DND-41 (cell line): Measurements from ENCODE around the gene RAVER2.

Experiments
- ATAC-seq: fragments of 200-7000 bp; cut with Tn5 transposase; 3 replicates; pipeline ENCODE4 v1.9.1; 2021; ENCODE audit warnings: low read depth; ENCODE audit not compliant: insufficient read depth
- DNase-seq: peaks from one replicate; pipeline ENCODE4 v3.0.0-alpha.2; 2020
- H2AFZ ChIP-seq: 2 replicates; pipeline ENCODE4 v1.6.0; 2012; ENCODE audit warnings: low read depth, low read length
- H3K27ac ChIP-seq: 2 replicates; pipeline ENCODE4 v1.5.1; 2012; ENCODE audit warnings: low read length, inconsistent platforms
- H3K27me3 ChIP-seq: fragments of 200-600 bp; sonication (generic); 2 replicates; pipeline ENCODE4 v1.6.0; 2012; ENCODE audit warnings: low read length, mild to moderate bottlenecking, inconsistent platforms; ENCODE audit not compliant: insufficient read depth, poor library complexity
- H3K36me3 ChIP-seq: 2 replicates; pipeline ENCODE4 v1.5.1; 2012; ENCODE audit warnings: low read length, inconsistent platforms; ENCODE audit not compliant: insufficient read depth
- H3K4me1 ChIP-seq: 2 replicates; pipeline ENCODE4 v1.5.1; 2012; ENCODE audit warnings: mild to moderate bottlenecking, low read length; ENCODE audit not compliant: insufficient read depth
- H3K4me2 ChIP-seq: 2 replicates; pipeline ENCODE4 v1.6.0; 2012; ENCODE audit warnings: mild to moderate bottlenecking, moderate library complexity, low read length, inconsistent platforms; ENCODE audit not compliant: insufficient read depth
- H3K4me3 ChIP-seq, 2 experiments: fragments of 200-600 bp in 1 of 2; shearing (Covaris generic) in 1 of 2; 2 replicates each; pipeline ENCODE4 v1.5.1; 2012 to 2016; ENCODE audit warnings: inconsistent platforms in 2 of 2, low read length in 2 of 2, mild to moderate bottlenecking in 2 of 2, low read depth in 1 of 2, moderate library complexity in 1 of 2
- H3K79me2 ChIP-seq: 2 replicates; pipeline ENCODE4 v1.6.0; 2012; ENCODE audit warnings: low read length, inconsistent platforms; ENCODE audit not compliant: insufficient read depth
- H3K9ac ChIP-seq: 2 replicates; pipeline ENCODE4 v1.6.0; 2012; ENCODE audit warnings: low read depth, mild to moderate bottlenecking, inconsistent platforms, low read length, moderate library complexity
- H3K9me3 ChIP-seq: 2 replicates; pipeline ENCODE4 v1.5.1; 2012; ENCODE audit warnings: low read length, moderate library complexity, mild to moderate bottlenecking, inconsistent platforms; ENCODE audit not compliant: insufficient read depth, severe bottlenecking
- H4K20me1 ChIP-seq: 2 replicates; pipeline ENCODE4 v1.6.0; 2012; ENCODE audit warnings: low read length; ENCODE audit not compliant: insufficient read depth
- CTCF ChIP-seq: IDR thresholded peaks from 2 replicates; pipeline ENCODE4 v1.5.1; 2012; ENCODE audit warnings: borderline replicate concordance, low read length, moderate library complexity, mild to moderate bottlenecking; ENCODE audit not compliant: poor library complexity, severe bottlenecking; ENCODE audit errors: extremely low read depth
- EZH2 ChIP-seq: IDR thresholded peaks from 3 replicates; pipeline ENCODE4 v1.6.1; 2012; ENCODE audit warnings: borderline replicate concordance, low read depth, mild to moderate bottlenecking, moderate library complexity, low read length, inconsistent platforms; ENCODE audit not compliant: severe bottlenecking

The RAVER2 gene

DNA sequence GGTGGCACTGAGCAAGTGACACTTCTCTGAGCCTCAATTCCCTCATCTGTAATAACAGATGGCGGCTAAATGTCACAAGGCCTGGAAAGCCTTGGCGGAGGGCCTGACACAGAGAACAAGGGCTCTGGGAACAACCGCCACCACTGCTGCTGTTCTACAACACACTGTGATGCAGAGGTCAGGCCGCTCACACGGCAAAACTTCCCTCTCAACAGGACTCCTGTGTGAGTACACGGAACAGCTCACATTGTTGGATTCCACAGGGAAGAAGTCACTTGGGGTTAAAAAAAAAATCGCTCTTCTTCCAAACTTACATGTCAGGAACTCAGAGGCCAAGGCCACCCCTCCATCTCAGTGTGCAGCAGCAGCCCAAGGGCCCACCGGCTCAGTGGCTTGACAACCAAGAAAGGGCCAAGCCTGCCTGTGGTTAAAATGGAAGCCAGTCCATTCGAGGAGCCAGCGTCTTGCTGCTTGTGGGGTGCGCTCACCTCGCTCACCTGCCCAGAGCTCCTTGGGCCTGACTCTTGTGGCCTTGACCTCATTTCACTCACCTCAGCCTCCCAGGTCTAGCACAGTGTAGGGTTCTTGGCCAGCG lies 101.1 kb downstream of the RAVER2 start:
- no peak for ATAC-seq
- H4K20me1 ChIP-seq: no peaks in the 10 kb centered on the region; the same call in 1 of the 2 replicates

GRCh38 chr1:64846573-64847430 lies 101.9 kb downstream of the RAVER2 start:
- DNase-seq: no peak
- Histone ChIP-seq H3K9ac (no peak overlapping the region), H2AFZ (no peak overlapping the region), H3K79me2 (no peaks in the 10 kb centered on the region), H3K4me2 (no peak overlapping the region), H3K4me3 (no peak overlapping the region), H4K20me1 (no peaks in the 10 kb centered on the region; the same call in 1 of the 2 replicates), H3K36me3 (peaks cover 89% of the 10 kb centered on the region), H3K4me1 (no peaks in the 10 kb centered on the region), H3K9me3 (no peaks in the 10 kb centered on the region), H3K27me3 (no peaks in the 10 kb centered on the region), H3K27ac (no peak overlapping the region)
- no peak; the same call in 2 of the 3 replicates for ATAC-seq
- TF ChIP-seq CTCF (no peak), EZH2 (no peak)

More for the DNA sequence above, 101.1 kb downstream of the RAVER2 start:
- no peak for DNase-seq
- Histone ChIP-seq H3K4me2 (no peak overlapping the region), H3K9ac (no peak overlapping the region), H3K9me3 (no peaks in the 10 kb centered on the region), H3K27ac (no peak overlapping the region), H3K79me2 (no peaks in the 10 kb centered on the region), H3K36me3 (peaks cover 87% of the 10 kb centered on the region), H3K4me1 (no peaks in the 10 kb centered on the region), H2AFZ (no peak overlapping the region), H3K27me3 (no peaks in the 10 kb centered on the region), H3K4me3 (no peak overlapping the region)
- TF ChIP-seq EZH2: no peak
- no peak for TF ChIP-seq CTCF

DNA sequence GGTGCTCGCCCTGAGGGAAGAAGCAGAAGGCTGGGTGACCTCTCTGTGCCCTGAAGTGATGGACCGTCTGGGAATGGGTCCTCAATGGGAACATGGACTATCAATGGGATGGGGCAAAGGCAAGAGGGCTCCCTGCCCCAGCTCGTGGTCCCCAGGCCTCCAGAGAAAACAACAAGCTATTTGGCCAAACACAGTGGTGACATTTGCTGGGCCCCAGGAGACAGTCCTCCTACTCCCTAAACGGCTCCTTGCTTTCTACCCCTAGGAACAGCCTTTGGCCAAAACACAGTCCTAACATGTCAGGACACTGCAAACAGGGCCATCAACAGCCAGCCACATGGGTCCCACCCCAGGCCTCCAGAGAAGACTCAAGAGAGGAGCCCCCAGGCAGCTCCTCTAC lies 102.8 kb downstream of the RAVER2 start:
- TF ChIP-seq CTCF: no peak
- no peak for TF ChIP-seq EZH2
- Histone ChIP-seq H2AFZ (no peak overlapping the region), H3K4me1 (no peaks in the 10 kb centered on the region), H3K4me2 (no peak overlapping the region), H3K27me3 (no peaks in the 10 kb centered on the region), H3K79me2 (no peaks in the 10 kb centered on the region), H3K4me3 (no peak overlapping the region), H3K9me3 (no peaks in the 10 kb centered on the region), H3K36me3 (peaks cover 98% of the 10 kb centered on the region), H3K9ac (no peak overlapping the region), H4K20me1 (no peaks in the 10 kb centered on the region; the same call in 1 of the 2 replicates), H3K27ac (no peak overlapping the region)
- ATAC-seq (no peak), DNase-seq (no peak)
